H9 (cell line): ENCODE results near the gene SEMA4C. TPM values are rescaled to one million over a fixed set of nuclear protein-coding genes. Genes with fewer than 3 reads are reported as not detected.

Experiments used
- DNase-seq: peaks from one replicate; pipeline ENCODE4 v3.0.0-alpha.2; 2017
- H2AFZ ChIP-seq: one replicate; pipeline ENCODE4 v1.6.1; 2013; ENCODE audit warnings: mild to moderate bottlenecking, low read length, control low read depth, moderate library complexity
- H2AK5ac ChIP-seq: 2 replicates; pipeline ENCODE4 v1.6.1; 2013; ENCODE audit warnings: low read length, control low read depth, mixed read lengths; ENCODE audit not compliant: insufficient read length
- H2BK120ac ChIP-seq: one replicate; pipeline ENCODE4 v1.6.1; 2013; ENCODE audit warnings: low read depth, mild to moderate bottlenecking, low read length, control low read depth, inconsistent platforms; ENCODE audit not compliant: poor library complexity, severe bottlenecking
- H2BK12ac ChIP-seq: 2 replicates; pipeline ENCODE4 v1.6.1; 2013; ENCODE audit warnings: low read length, control low read depth, mixed read lengths, low read depth; ENCODE audit not compliant: insufficient read length
- H2BK15ac ChIP-seq: 2 replicates; pipeline ENCODE4 v1.6.1; 2013; ENCODE audit warnings: low read depth, low read length, control low read depth
- H2BK20ac ChIP-seq: one replicate; pipeline ENCODE4 v1.6.1; 2013; ENCODE audit warnings: low read depth, mild to moderate bottlenecking, low read length, control low read depth, inconsistent platforms; ENCODE audit not compliant: poor library complexity, severe bottlenecking
- H2BK5ac ChIP-seq: 2 replicates; pipeline ENCODE4 v1.6.1; 2013; ENCODE audit warnings: low read length, control low read depth, mixed read lengths; ENCODE audit not compliant: insufficient read length
- H3K14ac ChIP-seq: 2 replicates; pipeline ENCODE4 v1.6.1; 2013; ENCODE audit warnings: low read length, control low read depth; ENCODE audit not compliant: insufficient read depth
- H3K18ac ChIP-seq: 2 replicates; pipeline ENCODE4 v1.6.1; 2013; ENCODE audit warnings: low read depth, mild to moderate bottlenecking, mixed read lengths, low read length, control low read depth; ENCODE audit not compliant: insufficient read length
- H3K23ac ChIP-seq: 2 replicates; pipeline ENCODE4 v1.6.1; 2013; ENCODE audit warnings: low read length, control low read depth, mixed read lengths, low read depth; ENCODE audit not compliant: insufficient read length
- H3K23me2 ChIP-seq: 2 replicates; pipeline ENCODE4 v1.6.1; 2013; ENCODE audit warnings: low read depth, mild to moderate bottlenecking, mixed read lengths, low read length, control low read depth; ENCODE audit not compliant: insufficient read length, poor library complexity, severe bottlenecking
- H3K27ac ChIP-seq: 2 replicates; pipeline ENCODE4 v1.5.1; 2013; ENCODE audit warnings: low read length, control low read depth, mixed read lengths, low read depth; ENCODE audit not compliant: insufficient read length
- H3K27me3 ChIP-seq: 2 replicates; pipeline ENCODE4 v1.6.1; 2013; ENCODE audit warnings: low read length, control low read depth, inconsistent platforms; ENCODE audit not compliant: insufficient read depth
- H3K4ac ChIP-seq: 2 replicates; pipeline ENCODE4 v1.6.1; 2013; ENCODE audit warnings: low read depth, mild to moderate bottlenecking, control low read depth, inconsistent platforms, low read length, moderate library complexity
- H3K4me1 ChIP-seq: 2 replicates; pipeline ENCODE4 v1.6.1; 2013; ENCODE audit warnings: low read length, control low read depth, inconsistent platforms; ENCODE audit not compliant: insufficient read depth
- H3K4me2 ChIP-seq: 2 replicates; pipeline ENCODE4 v1.6.1; 2013; ENCODE audit warnings: low read length, control low read depth, mixed read lengths; ENCODE audit not compliant: insufficient read length, insufficient read depth
- H3K56ac ChIP-seq: 2 replicates; pipeline ENCODE4 v1.6.1; 2013; ENCODE audit warnings: low read depth, mild to moderate bottlenecking, mixed read lengths, low read length, control low read depth; ENCODE audit not compliant: insufficient read length
- H3K79me1 ChIP-seq: 2 replicates; pipeline ENCODE4 v1.6.1; 2013; ENCODE audit warnings: low read depth, mild to moderate bottlenecking, moderate library complexity, low read length, control low read depth, inconsistent platforms; ENCODE audit not compliant: insufficient read depth, poor library complexity, severe bottlenecking
- H3K79me2 ChIP-seq: 2 replicates; pipeline ENCODE4 v1.6.1; 2013; ENCODE audit warnings: low read length, control low read depth, inconsistent platforms; ENCODE audit not compliant: insufficient read depth
- H3K9ac ChIP-seq: 2 replicates; pipeline ENCODE4 v1.6.1; 2013; ENCODE audit warnings: low read length, control low read depth, mixed read lengths; ENCODE audit not compliant: insufficient read length; ENCODE audit errors: extremely low read depth
- H3K9me3 ChIP-seq: one replicate; pipeline ENCODE4 v1.6.1; 2013; ENCODE audit warnings: low read depth, low read length, inconsistent platforms; ENCODE audit not compliant: control insufficient read depth
- H3T11ph ChIP-seq: one replicate; pipeline ENCODE4 v1.6.1; 2013; ENCODE audit warnings: mild to moderate bottlenecking, low read length, control low read depth, inconsistent platforms
- H4K20me1 ChIP-seq: one replicate; pipeline ENCODE4 v1.6.1; 2013; ENCODE audit not compliant: control insufficient read depth, insufficient read length, insufficient read depth
- H4K5ac ChIP-seq: 2 replicates; pipeline ENCODE4 v1.6.1; 2013; ENCODE audit warnings: low read depth, mild to moderate bottlenecking, mixed read lengths, low read length, control low read depth; ENCODE audit not compliant: insufficient read length
- H4K8ac ChIP-seq: replicated peaks from 2 replicates; pipeline ENCODE4 v1.6.1; 2013; ENCODE audit warnings: low read length, control low read depth, mixed read lengths, low read depth; ENCODE audit not compliant: insufficient read length
- H4K91ac ChIP-seq: 2 replicates; pipeline ENCODE4 v1.6.1; 2013; ENCODE audit warnings: low read depth, mild to moderate bottlenecking, moderate library complexity, mixed read lengths, low read length, control low read depth; ENCODE audit not compliant: insufficient read length
- H3K27ac Mint-ChIP-seq, 3 experiments: 2 replicates in 2 of 3; 3 replicates in 1 of 3; pipeline ENCODE4 v1.8.0; 2020 to 2021; ENCODE audit warnings: mixed read lengths in 3 of 3, mild to moderate bottlenecking in 1 of 3, moderate library complexity in 1 of 3
- H3K27me3 Mint-ChIP-seq: 2 replicates; pipeline ENCODE4 v1.8.0; 2021; ENCODE audit warnings: low read depth, mild to moderate bottlenecking, moderate library complexity, mixed read lengths
- H3K36me3 Mint-ChIP-seq, 3 experiments: 2 replicates in 2 of 3; 3 replicates in 1 of 3; pipeline ENCODE4 v1.8.0; 2020 to 2021; ENCODE audit warnings: low read depth in 3 of 3, mixed read lengths in 3 of 3; ENCODE audit not compliant: insufficient read depth in 1 of 3
- H3K4me1 Mint-ChIP-seq, 2 experiments: 2 replicates each; pipeline ENCODE4 v1.8.0; 2020; ENCODE audit warnings: mixed read lengths in 2 of 2
- H3K4me3 Mint-ChIP-seq, 2 experiments: 2 replicates in 1 of 2; 3 replicates in 1 of 2; pipeline ENCODE4 v1.8.0; 2020 to 2021; ENCODE audit warnings: mild to moderate bottlenecking in 2 of 2, mixed read lengths in 2 of 2, moderate library complexity in 1 of 2
- H3K9me3 Mint-ChIP-seq, 2 experiments: 2 replicates in 1 of 2; 3 replicates in 1 of 2; pipeline ENCODE4 v1.8.0; 2020; ENCODE audit warnings: mild to moderate bottlenecking in 2 of 2, mixed read lengths in 2 of 2, moderate library complexity in 1 of 2
- CTCF ChIP-seq: fragments of 200-600 bp; sonication (generic); conservative IDR thresholded peaks from 3 replicates; pipeline ENCODE4 v1.8.0; 2021; ENCODE audit warnings: antibody characterized with exemption, mild to moderate bottlenecking
- WGBS: extraction: QIAGEN DNeasy Blood & Tissue Kit; methylation state at CpG from one replicate; pipeline ENCODE4 v1.1.7; 2013; ENCODE audit warnings: missing lambda C conversion rate, low lambda C conversion rate, mixed read lengths; ENCODE audit not compliant: insufficient read length; ENCODE audit errors: extremely low coverage; 5-methylcytosine and 5-hydroxymethylcytosine counted together
- total RNA-seq: library from RNA; stranded (reverse); gene quantifications from 2 replicates; pipeline ENCODE4 v1.2.1, GENCODE V29; 2021

Gene SEMA4C
- total RNA-seq, 1 experiment from 2014 or later = 81.6 TPM

DNA sequence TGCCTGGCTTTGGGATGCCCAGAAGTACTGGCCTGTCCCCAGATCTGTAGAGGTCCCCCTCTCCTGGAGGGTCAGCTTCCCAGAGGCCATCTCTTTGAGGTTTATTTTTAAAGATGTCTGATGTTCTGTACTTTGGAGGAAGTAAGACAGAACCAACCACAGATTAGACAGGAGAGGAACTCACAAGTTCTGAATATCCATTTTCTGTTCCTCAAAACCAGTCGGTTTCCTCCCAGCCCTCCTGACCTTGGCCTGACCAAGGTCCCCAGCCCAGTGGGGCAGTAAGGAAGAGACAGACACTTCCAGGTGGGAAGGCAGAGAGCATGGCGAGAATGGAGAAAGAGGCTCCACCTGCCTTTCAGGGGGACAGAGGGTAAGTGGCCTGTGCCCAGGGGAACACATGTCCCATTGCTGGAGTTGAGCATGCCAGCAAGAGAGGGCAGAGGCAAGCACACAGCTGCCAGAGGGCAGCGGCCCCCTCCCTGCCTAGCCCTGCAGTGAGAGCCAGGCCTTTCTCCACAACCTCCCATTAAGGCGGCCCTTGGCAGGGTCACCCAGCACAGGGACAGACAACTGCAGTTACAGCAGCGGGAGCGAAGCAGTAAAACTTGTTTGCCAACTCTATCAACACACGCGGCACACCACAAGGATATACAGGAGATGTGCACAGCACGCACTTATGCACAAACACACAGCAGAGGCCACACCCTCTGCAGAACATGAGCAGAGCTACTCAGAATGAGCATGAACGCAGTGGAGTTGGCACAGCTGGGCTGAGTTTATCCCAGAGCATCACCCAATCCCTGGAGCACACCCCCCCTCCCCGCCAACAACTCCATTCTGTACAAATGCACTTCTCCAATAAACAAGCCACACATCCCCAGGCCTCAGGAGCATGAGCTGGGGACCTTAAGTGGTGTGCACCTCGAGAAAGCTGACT, 18.5 kb upstream of the SEMA4C start:
- peak overlapping the region in 1 of 3 experiments; percentile 70; a peak in 2 of 7 replicates for H3K27ac Mint-ChIP-seq
- Histone ChIP-seq H2BK20ac (no peak overlapping the region), H3K79me2 (no peaks in the 10 kb centered on the region), H3K4me2 (no peak overlapping the region), H2AK5ac (no peak overlapping the region), H4K5ac (no peak overlapping the region), H3K14ac (peak overlapping the region; percentile 14; the same call in 1 of the 2 replicates), H3K18ac (no peak overlapping the region), H2BK120ac (no peak overlapping the region), H2BK12ac (no peak overlapping the region), H2AFZ (no peak overlapping the region), H3K9ac (no peak overlapping the region), H3K27ac (no peak overlapping the region), H4K20me1 (no peaks in the 10 kb centered on the region), H4K8ac (no peak overlapping the region), H3K56ac (no peak overlapping the region), H2BK5ac (no peak overlapping the region), H3K27me3 (no peaks in the 10 kb centered on the region; the same call in 1 of the 2 replicates), H3K23ac (no peak overlapping the region), H3K23me2 (no peaks in the 10 kb centered on the region), H3K4ac (no peak overlapping the region), H3K4me1 (peaks cover 7% of the 10 kb centered on the region; the same call in 1 of the 2 replicates), H2BK15ac (no peak overlapping the region), H3T11ph (no peak overlapping the region), H3K9me3 (no peaks in the 10 kb centered on the region), H3K79me1 (no peaks in the 10 kb centered on the region), H4K91ac (no peak overlapping the region)
- H3K9me3 Mint-ChIP-seq = no peaks in the 10 kb centered on the region; a peak in 1 of 5 replicates
- DNase-seq = no peak
- WGBS = no CpG with 5 or more reads among the region's 12 CpGs
- H3K36me3 Mint-ChIP-seq = no peaks in the 10 kb centered on the region
- peaks cover 42 to 45% of the 10 kb centered on the region in 2 experiments for H3K4me1 Mint-ChIP-seq
- H3K4me3 Mint-ChIP-seq = no peak overlapping the region
- no peak for TF ChIP-seq CTCF
- H3K27me3 Mint-ChIP-seq = peaks cover 7% of the 10 kb centered on the region
